GM23248 (cell line): ENCODE measurements around the gene KLC1. TPM values are rescaled to one million over a fixed set of nuclear protein-coding genes. Genes with fewer than 3 reads are reported as not detected.
A peak's percentile ranks its signal among the peaks of the same experiment; 100 is the strongest.

Experiments used
- DNase-seq: peaks from one replicate; pipeline ENCODE4 v3.0.0-alpha.2; 2015
- H2AFZ ChIP-seq: fragments of 200-600 bp; sonication (generic); 2 replicates; pipeline ENCODE4 v1.6.1; 2016; ENCODE audit warnings: antibody characterized with exemption
- H3F3A ChIP-seq: fragments of 200-600 bp; sonication (generic); 2 replicates; pipeline ENCODE4 v1.6.1; 2016; ENCODE audit warnings: mild to moderate bottlenecking, antibody characterized with exemption, mixed run types; ENCODE audit not compliant: insufficient read depth
- H3K27ac ChIP-seq: fragments of 200-600 bp; sonication (generic); 2 replicates; pipeline ENCODE4 v1.5.1; 2016; ENCODE audit warnings: mild to moderate bottlenecking
- H3K27me3 ChIP-seq: fragments of 200-600 bp; sonication (generic); replicated peaks from 2 replicates; pipeline ENCODE4 v1.6.1; 2016; ENCODE audit warnings: mild to moderate bottlenecking; ENCODE audit not compliant: insufficient read depth
- H3K36me3 ChIP-seq: fragments of 200-600 bp; sonication (generic); 2 replicates; pipeline ENCODE4 v1.6.1; 2016; ENCODE audit warnings: low read depth, mild to moderate bottlenecking
- H3K4me1 ChIP-seq: fragments of 200-600 bp; sonication (generic); 2 replicates; pipeline ENCODE4 v1.6.1; 2016; ENCODE audit warnings: mild to moderate bottlenecking; ENCODE audit not compliant: insufficient read depth
- H3K4me2 ChIP-seq: fragments of 200-600 bp; sonication (generic); one replicate; pipeline ENCODE4 v1.6.1; 2016; ENCODE audit warnings: mild to moderate bottlenecking; ENCODE audit not compliant: unreplicated experiment
- H3K4me3 ChIP-seq: fragments of 200-600 bp; sonication (generic); 2 replicates; pipeline ENCODE4 v1.5.1; 2016; ENCODE audit warnings: mild to moderate bottlenecking
- H3K79me2 ChIP-seq: fragments of 200-600 bp; sonication (generic); 2 replicates; pipeline ENCODE4 v1.6.1; 2016; ENCODE audit warnings: mild to moderate bottlenecking; ENCODE audit not compliant: insufficient read depth
- H3K9ac ChIP-seq: fragments of 200-600 bp; sonication (generic); 2 replicates; pipeline ENCODE4 v1.6.1; 2016; ENCODE audit warnings: mild to moderate bottlenecking
- H3K9me2 ChIP-seq: fragments of 200-600 bp; sonication (generic); 2 replicates; pipeline ENCODE4 v1.6.1; 2016; ENCODE audit warnings: mixed run types, mild to moderate bottlenecking, moderate library complexity; ENCODE audit not compliant: insufficient read depth
- H3K9me3 ChIP-seq: fragments of 200-600 bp; sonication (generic); one replicate; pipeline ENCODE4 v1.6.1; 2017; ENCODE audit warnings: low read depth
- H4K20me1 ChIP-seq: fragments of 200-600 bp; sonication (generic); 2 replicates; pipeline ENCODE4 v1.6.0; 2016; ENCODE audit not compliant: insufficient read depth
- EZH2 ChIP-seq: fragments of 200-600 bp; sonication (generic); IDR thresholded peaks from 2 replicates; pipeline ENCODE4 v1.6.1; 2018; ENCODE audit warnings: antibody characterized with exemption, mild to moderate bottlenecking; ENCODE audit not compliant: insufficient read depth, poor library complexity, severe bottlenecking
- EZH2phosphoT487 ChIP-seq: fragments of 200-600 bp; sonication (generic); IDR thresholded peaks from 2 replicates; pipeline ENCODE4 v1.6.1; 2018; ENCODE audit warnings: antibody characterized with exemption, moderate library complexity, mild to moderate bottlenecking, low read depth; ENCODE audit not compliant: insufficient read depth
- whole genome bisulfite sequencing, 2 experiments: methylation state at CpG; one replicate each; pipeline ENCODE4 v1.1.6; 2015 to 2017; ENCODE audit warnings: low lambda C conversion rate in 2 of 2, low coverage in 1 of 2; ENCODE audit errors: missing lambda C conversion rate in 2 of 2; 5-methylcytosine and 5-hydroxymethylcytosine counted together
- in situ Hi-C: fragments of 300-500 bp; cut with MboI; formaldehyde crosslinking; loops from 2 replicates; pipeline ENCODE4 v1.15.0; 2020
- polyA plus RNA-seq: library from polyadenylated mRNA; unstranded; fragments of >200 nt; fragmentation: Nextera tagmentation; extraction: Ambion mirVana; gene quantifications from 2 replicates; pipeline ENCODE4 v1.2.1, GENCODE V29; 2016
- total RNA-seq: library from RNA; depleted of rRNA; stranded (reverse); fragments of >200 nt; shearing (Covaris generic); gene quantifications from 2 replicates; pipeline ENCODE4 v1.2.3, GENCODE V29; 2014

The KLC1 gene
- total and polyA plus RNA-seq, 2 experiments from 2014 or later, result 184 to 410 TPM

DNA sequence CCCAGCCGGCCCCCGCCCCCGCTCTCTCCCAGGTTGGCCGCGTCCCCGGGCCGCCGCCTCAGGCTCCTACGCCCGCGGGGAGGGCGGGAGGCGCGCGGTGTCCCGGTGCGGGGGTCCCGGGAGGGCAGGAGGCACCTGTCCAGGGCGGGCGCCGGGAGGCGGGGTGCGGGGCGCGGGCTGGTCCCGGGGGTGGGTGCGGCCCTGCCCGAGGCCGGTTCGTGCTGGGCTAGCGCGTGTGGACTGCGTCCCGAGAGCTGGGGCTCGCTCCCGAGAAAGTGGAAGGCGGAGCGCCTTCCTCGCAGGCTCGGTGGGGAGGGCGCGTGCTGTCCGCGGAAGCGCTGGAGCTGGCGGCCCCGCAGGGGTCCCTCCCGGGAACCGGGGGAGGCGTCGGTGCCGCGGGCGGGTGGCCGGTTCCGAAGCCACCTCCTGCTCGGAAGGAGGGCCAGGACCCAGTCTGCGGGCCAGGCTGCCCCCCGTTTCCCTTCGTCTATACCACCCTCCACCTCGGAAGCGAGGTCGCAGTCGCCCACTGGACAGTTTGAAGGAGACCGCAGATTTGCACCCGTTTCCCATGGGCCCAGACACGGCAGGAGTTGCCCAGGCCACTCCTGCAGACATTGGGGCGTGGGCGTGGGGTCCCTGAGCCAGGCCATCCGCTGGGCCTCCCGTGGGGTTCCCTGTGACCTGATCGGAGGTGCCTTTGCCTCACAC is 87.2 kb downstream of the KLC1 start:
- Histone ChIP-seq H3K9me2 (no peaks in the 10 kb centered on the region), H2AFZ (peak overlapping the region; percentile 61), H3K9me3 (no peaks in the 10 kb centered on the region), H3K9ac (peak overlapping the region; percentile 82), H3K4me3 (peak overlapping the region; percentile 84), H3K4me1 (peaks cover 22% of the 10 kb centered on the region), H3K36me3 (no peaks in the 10 kb centered on the region), H3K27ac (peak overlapping the region; percentile 46), H3K27me3 (no peaks in the 10 kb centered on the region), H4K20me1 (no peaks in the 10 kb centered on the region), H3K79me2 (peaks cover 52% of the 10 kb centered on the region), H3F3A (peaks cover 14% of the 10 kb centered on the region; the same call in 1 of the 2 replicates), H3K4me2 (peak overlapping the region; percentile 73)
- in situ Hi-C loops, result no loop called here
- peak; percentile 75 for DNase-seq
- TF ChIP-seq EZH2 (no peak), EZH2phosphoT487 (no peak)
- WGBS, 2 experiments, result 1 to 2% methylated on average over 37 to 56 of the region's 72 CpGs

DNA sequence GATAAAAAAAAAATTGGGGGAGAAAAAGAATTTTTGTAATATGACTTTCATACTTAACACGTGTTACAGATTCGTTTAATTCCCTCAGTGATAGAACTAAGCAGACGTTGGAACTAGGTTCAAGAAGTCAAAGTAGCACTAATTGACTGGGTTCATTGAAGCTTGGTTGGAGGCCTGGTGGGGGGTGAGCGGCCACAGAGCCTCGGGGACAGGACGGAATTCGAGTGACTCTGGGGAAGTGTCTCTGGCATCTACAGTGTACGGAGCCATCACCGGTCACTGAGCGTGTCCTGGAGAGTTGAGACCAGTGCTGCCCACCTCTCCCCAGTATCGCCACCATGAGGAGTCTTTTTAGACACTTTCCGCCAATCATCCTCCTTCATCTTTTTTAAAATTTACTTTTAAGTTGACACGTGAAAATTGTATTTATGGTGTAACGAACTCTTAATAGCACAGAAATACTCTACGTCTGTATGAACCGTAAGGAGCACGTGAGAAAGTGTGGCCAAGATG is 87.9 kb downstream of the KLC1 start:
- Histone ChIP-seq H3K9me3 (no peaks in the 10 kb centered on the region), H3K9ac (peak overlapping the region; percentile 82), H2AFZ (peak overlapping the region; percentile 61; the same call in 1 of the 2 replicates), H3K27me3 (no peaks in the 10 kb centered on the region), H3K4me2 (peak overlapping the region; percentile 73), H3K27ac (no peak overlapping the region), H3K4me3 (peak overlapping the region; percentile 84), H3F3A (peaks cover 13% of the 10 kb centered on the region; the same call in 1 of the 2 replicates), H3K36me3 (no peaks in the 10 kb centered on the region), H3K79me2 (peaks cover 60% of the 10 kb centered on the region), H3K9me2 (no peaks in the 10 kb centered on the region), H3K4me1 (peaks cover 29% of the 10 kb centered on the region), H4K20me1 (no peaks in the 10 kb centered on the region)
- TF ChIP-seq EZH2phosphoT487, result no peak
- TF ChIP-seq EZH2, result no peak
- DNase-seq, result no peak
- in situ Hi-C loops, result no loop called here
- 72 to 73% methylated on average over 17 of the region's 17 CpGs for WGBS, 2 experiments

DNA sequence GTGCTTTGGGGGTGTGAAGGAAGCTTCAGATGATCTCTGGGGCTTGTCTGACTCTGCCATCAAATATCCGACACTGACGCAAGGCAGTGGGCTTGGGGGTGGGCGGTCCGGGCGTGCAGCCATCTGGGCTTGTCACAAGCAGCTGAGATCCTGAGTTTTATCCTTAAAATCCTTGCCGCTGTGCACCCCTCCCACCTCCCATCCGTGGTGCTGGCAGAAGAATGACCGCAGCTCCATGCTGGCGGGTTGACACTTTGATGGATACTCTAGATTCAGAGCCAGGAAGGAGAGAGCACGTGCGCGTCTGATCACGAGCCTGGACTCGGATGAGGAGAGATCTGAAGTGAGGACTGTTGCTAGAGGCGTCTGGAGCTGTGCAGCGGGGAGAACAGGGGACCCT is 89.6 kb downstream of the KLC1 start:
- WGBS, 2 experiments, result 19 to 25% methylated on average over 16 of the region's 16 CpGs
- in situ Hi-C loops, result no loop called here

DNA sequence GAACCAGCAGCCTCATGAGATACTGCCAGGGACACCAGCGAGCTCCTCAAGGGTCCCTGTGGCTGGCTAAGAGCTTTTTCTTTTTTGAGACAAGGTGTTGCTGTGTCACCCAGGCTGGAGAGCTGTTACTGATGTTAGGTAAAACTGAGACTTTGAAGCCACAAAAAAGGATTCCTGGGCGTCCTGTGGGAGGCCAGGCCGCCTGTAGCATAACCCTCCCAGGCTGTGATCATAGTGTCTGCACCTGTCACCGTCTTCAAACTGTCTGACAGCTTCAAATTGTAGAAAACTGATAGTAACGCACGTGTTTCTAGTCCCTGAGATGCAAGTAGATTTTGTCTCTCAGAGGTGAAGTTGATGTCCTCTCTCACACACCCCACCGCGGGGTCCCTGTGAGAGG is 90.7 kb downstream of the KLC1 start:
- H3K4me3 ChIP-seq, result no peak overlapping the region
- no peak overlapping the region for H3K4me2 ChIP-seq
- H3K36me3 ChIP-seq, result no peaks in the 10 kb centered on the region
- H3K27me3 ChIP-seq, result no peaks in the 10 kb centered on the region
- in situ Hi-C loops, result no loop called here
- H3K9me2 ChIP-seq, result no peaks in the 10 kb centered on the region
- peaks cover 41% of the 10 kb centered on the region for H3K4me1 ChIP-seq
- TF ChIP-seq EZH2phosphoT487 (no peak), EZH2 (no peak)
- DNase-seq, result no peak
- no peak overlapping the region for H2AFZ ChIP-seq
- 97% methylated on average over 8 of the region's 8 CpGs for WGBS, 2 experiments
- no peaks in the 10 kb centered on the region; the same call in 1 of the 2 replicates for H3F3A ChIP-seq
- peaks cover 88% of the 10 kb centered on the region for H3K79me2 ChIP-seq
- H3K27ac ChIP-seq, result no peak overlapping the region
- H3K9ac ChIP-seq, result no peak overlapping the region
- no peaks in the 10 kb centered on the region; the same call in 1 of the 2 replicates for H4K20me1 ChIP-seq
- no peaks in the 10 kb centered on the region for H3K9me3 ChIP-seq

More for the DNA sequence above, 89.6 kb downstream of the KLC1 start:
- Histone ChIP-seq H3K27ac (no peak overlapping the region), H2AFZ (no peak overlapping the region), H3K9me3 (no peaks in the 10 kb centered on the region), H3K9me2 (no peaks in the 10 kb centered on the region), H4K20me1 (no peaks in the 10 kb centered on the region), H3K79me2 (peaks cover 76% of the 10 kb centered on the region), H3K4me3 (no peak overlapping the region), H3K4me1 (peaks cover 41% of the 10 kb centered on the region), H3K36me3 (no peaks in the 10 kb centered on the region), H3F3A (peaks cover 12% of the 10 kb centered on the region; the same call in 1 of the 2 replicates), H3K27me3 (no peaks in the 10 kb centered on the region), H3K4me2 (peak overlapping the region; percentile 52), H3K9ac (no peak overlapping the region)
- peak; percentile 62 for DNase-seq
- TF ChIP-seq EZH2 (no peak), EZH2phosphoT487 (no peak)
